ENCODE measurements around the gene ZBTB7A.

The ZBTB7A gene

GRCh38 chr19:4066682-4067395 lies at the start of gene ZBTB7A:
Gene ZBTB7A, minus strand, starts transcription at chr19:4066899. Its CDS starts 11,667 bp downstream, at chr19:4055232.
- peak; percentile 62 to 84 for DNase-seq

DNA sequence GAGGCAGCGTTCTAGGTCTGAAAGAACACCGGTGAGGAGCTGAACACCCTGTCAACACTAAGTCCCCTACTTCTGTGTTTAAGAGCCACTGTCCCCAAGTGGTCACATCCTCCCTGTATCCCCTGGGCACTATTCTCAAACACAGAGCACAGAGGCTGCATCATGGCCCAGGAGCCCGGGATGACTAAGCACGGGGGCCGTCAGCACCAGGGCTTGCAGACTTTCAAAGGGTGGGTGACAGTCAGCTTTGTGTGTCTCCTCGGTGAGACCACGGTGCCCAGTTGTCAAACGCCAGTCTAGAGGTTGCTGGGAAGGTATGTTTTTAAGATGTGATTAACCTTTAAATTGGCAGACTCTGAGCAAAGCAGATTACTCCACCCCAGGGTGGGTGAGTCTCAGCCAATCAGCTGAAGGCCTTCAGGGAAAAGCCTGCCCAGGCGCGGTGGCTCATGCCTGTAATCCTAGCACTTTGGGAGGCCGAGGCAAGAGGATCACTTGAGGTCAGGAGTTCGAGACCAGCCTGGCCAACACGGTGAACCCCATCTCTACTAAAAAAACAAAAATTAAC lies 49.2 kb upstream of the ZBTB7A start:
- no peak for DNase-seq

GRCh38 chr19:4115050-4115817 lies 48.5 kb upstream of the ZBTB7A start:
- no peak for DNase-seq

DNA sequence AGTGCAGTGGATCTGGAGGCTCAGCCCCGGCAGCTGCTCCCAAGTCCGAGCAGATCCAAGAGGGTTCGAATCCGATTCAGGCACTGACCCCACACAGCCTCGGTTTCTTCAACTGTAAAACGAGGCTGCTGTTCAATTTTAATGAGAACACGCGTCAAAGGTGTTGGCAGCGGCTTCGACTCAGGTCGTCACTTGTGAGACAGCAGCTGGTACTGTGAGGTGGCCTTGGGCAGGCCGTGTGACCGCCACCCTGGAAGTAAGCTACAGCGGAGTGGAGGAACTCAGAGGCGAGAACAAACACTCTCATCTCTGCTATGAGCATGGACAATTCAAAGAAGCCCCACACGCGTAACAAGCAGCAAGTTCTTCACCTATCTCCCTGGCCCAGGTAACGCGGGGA lies 47.5 kb upstream of the ZBTB7A start:
- DNase-seq = no peak

GRCh38 chr19:4113398-4114088 lies 46.8 kb upstream of the ZBTB7A start:
- no peak for DNase-seq

- DNase-seq = no peak
These were observed 45.7 kb upstream of the ZBTB7A start for GRCh38 chr19:4112367-4112766.

GRCh38 chr19:4109626-4109945 lies 42.9 kb upstream of the ZBTB7A start:
- DNase-seq = no peak

GRCh38 chr19:4108767-4109625 lies 42.3 kb upstream of the ZBTB7A start:
- DNase-seq = no peak

- no peak for DNase-seq
These were observed 36.4 kb upstream of the ZBTB7A start for GRCh38 chr19:4103080-4103433.

DNA sequence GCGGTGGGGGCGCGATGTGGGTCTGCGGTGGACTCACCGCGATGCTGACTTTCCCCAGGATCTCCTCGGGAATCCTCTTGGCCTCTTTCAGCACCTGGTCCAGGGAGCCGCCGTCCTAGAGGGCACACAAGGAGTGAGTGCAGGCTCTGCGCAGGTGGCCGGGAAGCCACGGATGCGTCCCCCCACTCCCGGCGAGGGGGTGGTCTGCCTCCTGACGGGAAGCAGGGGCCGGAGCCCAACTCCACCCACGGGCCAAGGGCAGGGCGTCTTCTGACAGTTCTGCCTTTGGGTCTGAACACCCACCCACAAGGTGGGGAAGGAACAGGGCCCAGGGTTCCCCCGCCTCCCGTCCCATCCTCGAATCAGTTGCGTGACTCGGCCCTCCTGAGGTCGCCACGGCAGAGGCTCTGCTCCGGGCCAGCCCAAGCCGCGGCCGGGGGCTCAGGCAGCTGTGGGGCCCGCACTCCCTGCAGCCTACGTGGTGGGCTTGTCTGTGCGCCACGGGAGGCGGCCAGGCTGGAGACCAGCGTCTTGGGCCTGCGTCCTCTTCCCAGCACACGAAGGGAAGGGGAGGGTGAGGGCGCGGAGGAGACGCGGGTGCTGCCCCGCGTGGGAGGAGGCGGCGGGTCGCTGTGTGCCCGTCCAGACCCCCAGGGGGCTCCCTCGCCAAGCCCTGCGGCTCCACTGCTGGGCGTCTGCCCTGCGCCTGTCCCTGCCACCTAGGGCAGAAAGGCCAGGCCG lies 35.8 kb upstream of the ZBTB7A start:
- no peak for DNase-seq

DNA sequence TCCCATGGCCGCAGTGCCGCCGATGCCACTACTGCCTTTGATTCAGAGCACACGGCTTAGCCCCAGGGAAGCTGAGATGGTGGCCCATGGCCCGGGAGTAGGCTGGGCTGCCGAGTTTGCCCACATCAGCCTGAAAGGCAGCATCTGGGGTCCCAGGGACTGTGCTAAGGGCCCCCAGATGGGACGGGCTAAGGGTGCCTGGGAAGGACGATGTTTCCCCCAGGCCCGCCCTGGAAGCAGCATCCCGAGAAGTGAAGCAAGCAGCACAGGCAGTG lies 34.7 kb upstream of the ZBTB7A start:
- no peak for DNase-seq

DNA sequence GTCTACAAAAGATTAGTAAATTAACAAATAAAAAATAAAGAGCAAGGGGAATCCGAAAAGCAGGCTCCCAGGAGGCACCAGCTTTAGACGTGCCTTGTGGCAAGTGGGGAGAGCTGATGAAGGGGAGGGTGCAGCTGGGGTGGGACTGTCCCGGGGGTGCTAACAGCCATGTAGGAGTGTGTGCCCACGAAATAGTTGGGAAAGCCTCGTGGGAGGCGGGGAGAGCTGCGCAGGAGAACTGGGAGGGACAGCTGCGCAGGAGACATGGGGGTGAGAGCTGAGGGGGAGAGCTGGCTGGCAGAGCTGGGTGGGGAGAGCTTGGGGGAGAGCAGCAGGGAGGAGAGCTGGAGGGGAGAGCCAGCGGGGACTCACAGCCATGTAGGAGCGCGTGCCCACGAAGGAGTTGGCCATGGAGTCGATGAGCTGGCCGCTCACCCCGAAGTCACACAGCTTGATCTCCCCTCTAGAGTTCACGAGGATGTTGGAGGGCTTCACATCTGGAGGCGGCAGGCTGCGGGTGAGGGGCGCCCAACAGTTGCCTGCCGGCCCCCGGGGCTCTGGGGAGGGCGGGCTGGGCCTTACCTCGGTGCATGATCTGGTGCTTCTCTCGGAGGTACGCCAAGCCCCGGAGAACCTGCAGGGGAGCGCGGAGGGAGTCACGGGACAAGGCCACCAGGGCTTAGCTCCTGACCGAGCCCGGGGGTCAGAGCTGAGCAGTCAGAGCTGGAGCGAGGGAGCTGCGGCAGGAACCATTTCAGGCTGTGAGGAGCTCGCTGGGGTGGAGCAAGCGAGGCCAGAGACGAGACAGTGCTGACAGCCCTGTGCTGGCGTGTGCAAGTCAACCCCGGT lies 34.2 kb upstream of the ZBTB7A start:
- no peak for DNase-seq

DNA sequence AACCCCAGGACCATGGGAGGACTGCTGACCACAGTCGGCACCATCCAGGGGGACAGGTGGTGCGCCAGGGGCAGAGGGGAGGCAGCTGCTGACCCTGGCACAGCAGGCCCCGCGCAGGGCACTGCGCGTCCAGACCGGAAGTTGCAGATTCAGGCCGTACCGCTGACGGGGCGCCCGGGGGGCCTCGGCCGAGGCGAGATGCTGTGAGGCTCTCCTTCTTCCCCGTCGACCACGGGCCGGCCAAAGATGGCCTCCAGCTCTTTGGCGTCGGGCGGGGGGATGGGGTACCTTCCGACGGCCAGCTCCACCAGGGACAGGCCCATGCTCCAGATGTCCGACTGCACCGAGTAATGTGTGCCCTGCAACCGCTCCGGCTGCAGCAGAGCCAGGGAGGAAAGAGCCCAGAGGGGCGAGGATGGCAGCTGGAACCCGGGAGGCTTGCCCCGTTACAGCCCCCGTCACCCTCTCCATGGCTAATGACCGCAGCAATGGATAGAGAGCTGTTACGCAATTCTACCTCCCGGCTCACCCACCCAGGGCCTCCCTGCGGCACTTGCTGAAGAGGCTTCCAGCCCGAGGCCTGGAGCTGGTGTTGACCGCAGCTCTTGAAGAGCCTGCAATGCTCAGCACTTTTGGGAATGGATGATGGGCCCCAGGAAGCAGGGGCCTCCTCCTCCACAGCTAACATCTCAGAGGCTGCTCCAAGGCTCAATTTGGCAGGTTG lies 32.5 kb upstream of the ZBTB7A start:
- DNase-seq = no peak

DNA sequence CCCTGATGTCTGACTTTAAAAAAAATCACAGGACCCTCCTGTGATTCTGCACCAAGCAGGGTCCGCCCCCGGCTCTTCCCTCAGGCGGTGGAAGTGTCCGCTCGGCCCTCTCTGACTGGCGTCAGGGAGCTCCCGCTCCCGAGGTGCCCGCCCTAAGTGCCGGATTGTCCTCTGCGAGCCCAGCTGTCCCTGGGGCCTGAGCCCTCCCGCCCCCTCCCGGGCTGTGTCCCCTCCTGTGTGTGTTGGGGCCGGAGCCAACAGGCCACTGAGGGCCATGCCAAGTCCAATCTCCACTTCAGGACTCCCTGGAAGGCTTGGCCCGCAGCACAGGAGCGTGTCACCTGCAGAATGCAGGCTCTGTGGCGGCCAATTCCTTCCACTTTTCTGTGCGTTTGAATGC lies 31.8 kb upstream of the ZBTB7A start:
- no peak for DNase-seq

DNA sequence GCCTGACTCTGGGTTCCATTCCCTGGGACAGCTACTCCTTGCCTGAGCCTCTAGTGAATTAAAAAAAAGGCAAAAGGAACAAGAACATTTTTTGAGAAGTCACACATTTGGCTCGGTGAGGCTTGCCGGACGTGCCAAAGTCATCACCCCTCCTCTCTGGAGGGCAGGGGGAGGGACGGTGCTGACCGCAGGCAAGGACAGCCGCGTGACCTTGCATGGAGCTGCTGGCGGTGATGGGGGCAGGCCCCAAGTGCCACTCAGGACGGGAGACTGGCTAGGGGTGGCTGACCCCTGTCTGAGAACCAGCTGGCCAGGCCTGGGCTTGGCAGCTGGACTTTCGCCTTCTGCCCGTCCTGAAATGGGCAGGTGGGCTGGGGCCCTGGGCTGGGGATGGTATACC lies 30.8 kb upstream of the ZBTB7A start:
- DNase-seq = no peak

DNA sequence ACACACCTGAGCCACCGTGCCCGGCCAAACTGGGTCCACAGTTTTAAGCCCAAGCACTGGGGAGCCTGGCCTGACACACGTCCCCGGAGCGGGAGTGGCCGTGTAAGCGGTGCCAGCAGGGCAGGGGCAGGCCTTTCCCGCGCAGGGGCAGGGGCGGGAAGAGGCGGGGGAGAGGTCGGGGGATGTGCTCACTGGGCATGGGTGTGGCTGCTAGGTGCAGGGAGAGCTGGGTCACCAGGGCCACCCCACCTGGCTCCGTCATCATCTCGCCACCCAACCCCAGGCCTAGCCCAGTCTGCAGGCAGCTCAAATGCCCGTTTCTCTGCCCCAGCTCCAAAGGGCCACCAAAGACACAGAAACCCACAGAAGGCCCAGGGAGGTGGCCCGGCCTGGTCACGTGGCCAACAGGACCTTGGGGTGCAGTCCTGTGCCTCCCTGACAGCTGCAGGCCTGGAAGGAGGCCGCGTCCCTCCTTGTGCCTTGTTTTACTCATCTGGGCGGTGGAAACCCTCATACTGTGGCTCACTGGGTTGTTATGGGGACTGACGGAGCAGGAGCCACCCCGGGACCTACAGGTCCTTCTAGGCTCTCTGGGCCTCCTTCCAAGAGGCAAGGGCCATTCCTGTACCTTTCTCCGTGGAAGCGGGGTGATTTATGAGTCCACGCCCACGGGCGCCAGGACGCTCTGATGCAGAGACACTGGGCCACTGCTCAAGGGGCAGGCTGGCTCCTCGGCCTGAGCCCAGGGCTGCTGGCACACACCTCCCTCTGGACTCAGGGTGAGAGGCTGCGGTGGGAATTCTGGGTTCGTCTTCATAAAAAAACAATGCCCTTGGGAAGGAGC lies 29.6 kb upstream of the ZBTB7A start:
- no peak for DNase-seq

DNA sequence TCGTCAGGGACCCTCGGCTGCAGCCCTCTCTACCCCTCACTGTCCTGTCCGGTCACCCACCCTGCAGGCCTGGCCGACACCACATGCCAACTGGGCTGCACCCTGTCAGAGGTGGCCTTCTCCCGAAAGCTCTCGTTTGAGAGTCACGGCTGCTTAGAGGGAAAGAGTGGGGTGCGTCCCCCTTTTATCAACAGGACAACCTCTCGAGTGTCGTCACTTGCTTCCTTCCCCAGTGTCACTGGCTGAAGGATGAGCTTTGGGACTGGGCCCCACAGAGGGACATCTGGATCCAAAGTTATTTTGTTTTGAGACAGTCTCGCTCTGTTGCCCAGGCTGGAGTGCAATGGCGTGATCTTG lies 28.8 kb upstream of the ZBTB7A start:
- DNase-seq = no peak

GRCh38 chr19:4094761-4095487 lies 28.2 kb upstream of the ZBTB7A start:
- DNase-seq = no peak

GRCh38 chr19:4094291-4094690 lies 27.6 kb upstream of the ZBTB7A start:
- no peak for DNase-seq
